ENCODE measurements around the gene CDC14A. TPM values are rescaled to one million over a fixed set of nuclear protein-coding genes. Genes with fewer than 3 reads are reported as not detected.

Gene CDC14A
- total and polyA plus RNA-seq, 2 donors (not counting 3 experiments of a cell fraction or from before 2014, with no cell fraction given) = 3.4 to 13.9 TPM

DNA sequence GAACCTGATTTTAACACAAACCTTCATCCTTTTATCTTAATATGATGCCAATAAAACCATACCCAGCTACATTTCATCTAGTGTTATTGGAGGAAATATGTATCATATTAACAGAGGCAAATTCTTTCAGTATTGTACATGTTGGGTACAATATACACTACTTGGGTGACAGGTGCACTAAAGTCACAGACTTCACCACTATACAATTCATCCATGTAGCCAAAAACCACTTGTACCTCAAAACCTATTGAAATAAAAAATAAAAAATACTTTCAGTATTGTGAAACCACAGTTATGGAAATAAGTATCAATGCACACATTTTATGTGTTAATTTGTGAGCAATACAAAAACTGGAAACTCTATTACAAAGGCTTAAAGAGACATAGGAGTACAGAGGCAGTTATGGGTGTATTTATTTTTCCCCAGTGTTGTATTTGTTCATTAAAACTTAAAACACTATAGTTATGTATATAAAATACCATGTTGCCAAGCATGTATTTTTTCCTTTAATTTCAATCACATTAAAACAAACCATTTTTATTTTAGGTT, 160.6 kb downstream of the CDC14A start:
- Histone ChIP-seq H3K9ac (replicated peaks; ENCODE audit: extremely low read depth, insufficient read depth, low read length) (no peak overlapping the region), H3K27ac (ENCODE audit: insufficient read depth, low read depth, low read length) (no peak overlapping the region), H3K79me2 (ENCODE audit: control insufficient read depth, insufficient read depth, low read length) (no peaks in the 10 kb centered on the region), H3K4me1 (ENCODE audit: control insufficient read depth, extremely low read depth, insufficient read depth, low read length) (no peaks in the 10 kb centered on the region), H3K9me3 (replicated peaks; ENCODE audit: control insufficient read depth, insufficient read depth, low read length) (no peaks in the 10 kb centered on the region), H3K4me2 (ENCODE audit: insufficient read depth, low read length) (no peak overlapping the region), H3K27me3 (ENCODE audit: control insufficient read depth in 2 of 2, insufficient read depth in 2 of 2, low read length in 2 of 2) (no peaks in the 10 kb centered on the region), H3K4me3 (replicated peaks in 1 of 3; ENCODE audit: insufficient read depth in 1 of 3, low read depth in 1 of 3, low read length in 3 of 3) (no peak overlapping the region), H2AFZ (ENCODE audit: low read depth, low read length) (no peak overlapping the region), H3K9me1 (replicated peaks; ENCODE audit: control insufficient read depth, extremely low read depth, insufficient read depth, low read length) (no peaks in the 10 kb centered on the region), H3K36me3 (ENCODE audit: control insufficient read depth in 2 of 2, extremely low read depth in 1 of 2, insufficient read depth in 2 of 2, low read length in 2 of 2) (peaks cover 0 to 3% of the 10 kb centered on the region in 2 experiments), H4K20me1 (replicated peaks; ENCODE audit: control insufficient read depth, extremely low read depth, insufficient read depth, low read length) (no peaks in the 10 kb centered on the region)
- intact Hi-C loops (cut with micrococcal nuclease) (no loop called here), dilution Hi-C loops (cut with MboI; ENCODE audit: extremely low pct_ligation_motif_present, low sequenced_read_pairs) (no loop called here)
- ChIA-PET CTCF (interaction anchor here (0.9 kb wide), 2 partner anchors 14 to 57 kb away, joined by 3 to 4 read pairs; no protein-coding TSS in a partner anchor), POLR2A (no interaction called here)
- BruUV-seq (replicated peaks) = no TSS peak
- DNase-seq (ENCODE audit: low read depth, low spot score) (no peak), FAIRE-seq (no peak)
- TF ChIP-seq GATA2 (IDR thresholded peaks at IDR 0.05; ENCODE audit: insufficient read depth, insufficient read length, low read depth, low read length) (no peak), FOS (IDR thresholded peaks at IDR 0.05; ENCODE audit: borderline replicate concordance, insufficient read depth, low read length) (no peak), EZH2 (IDR thresholded peaks at IDR 0.05; ENCODE audit: borderline replicate concordance, low read depth, low read length, severe bottlenecking) (no peak), POLR2AphosphoS5 (IDR thresholded peaks at IDR 0.05; ENCODE audit: insufficient read depth, low read depth, low read length) (no peak), POLR2A (IDR thresholded peaks at IDR 0.05; ENCODE audit: low read depth, low read length) (no peak)

DNA sequence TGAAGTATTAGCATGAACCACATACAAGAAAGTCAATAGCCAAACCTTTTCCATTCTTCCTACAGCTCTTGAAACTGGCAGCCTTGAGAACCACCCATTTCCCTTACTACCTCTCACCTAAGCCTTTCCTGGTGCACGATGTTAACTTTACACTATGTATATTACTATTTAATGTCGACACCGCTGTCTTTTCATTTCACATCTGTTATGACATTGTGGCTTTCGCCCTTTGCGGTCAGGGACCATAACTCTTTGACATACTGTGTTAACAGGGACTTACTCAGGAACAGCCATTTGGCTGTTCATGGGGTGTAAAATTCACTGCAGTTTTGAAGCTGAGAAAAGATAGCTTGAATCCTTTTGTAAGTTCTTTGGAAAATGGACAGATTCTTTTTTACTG, 164.6 kb downstream of the CDC14A start:
- CTCF ChIA-PET = interaction anchor here (1.0 to 1.5 kb wide), 2 partner anchors 12 to 15 kb away, joined by 3 to 4 read pairs; no protein-coding TSS in a partner anchor
- no TSS peak for BruUV-seq (replicated peaks)
- intact Hi-C loops (cut with micrococcal nuclease) = no loop called here

More for the DNA sequence above, 164.6 kb downstream of the CDC14A start:
- Histone ChIP-seq H3K4me1 (ENCODE audit: control insufficient read depth, extremely low read depth, insufficient read depth, low read length) (no peaks in the 10 kb centered on the region), H3K4me2 (ENCODE audit: insufficient read depth, low read length) (no peak overlapping the region), H3K9me3 (replicated peaks; ENCODE audit: control insufficient read depth, insufficient read depth, low read length) (no peaks in the 10 kb centered on the region), H3K9ac (replicated peaks; ENCODE audit: extremely low read depth, insufficient read depth, low read length) (no peak overlapping the region), H2AFZ (ENCODE audit: low read depth, low read length) (no peak overlapping the region), H3K27me3 (ENCODE audit: control insufficient read depth in 2 of 2, insufficient read depth in 2 of 2, low read length in 2 of 2) (no peaks in the 10 kb centered on the region), H3K79me2 (ENCODE audit: control insufficient read depth, insufficient read depth, low read length) (no peaks in the 10 kb centered on the region), H3K36me3 (ENCODE audit: control insufficient read depth in 2 of 2, extremely low read depth in 1 of 2, insufficient read depth in 2 of 2, low read length in 2 of 2) (peaks cover 0 to 4% of the 10 kb centered on the region in 2 experiments), H3K4me3 (replicated peaks in 1 of 3; ENCODE audit: insufficient read depth in 1 of 3, low read depth in 1 of 3, low read length in 3 of 3) (no peak overlapping the region), H3K9me1 (replicated peaks; ENCODE audit: control insufficient read depth, extremely low read depth, insufficient read depth, low read length) (no peaks in the 10 kb centered on the region), H3K27ac (ENCODE audit: insufficient read depth, low read depth, low read length) (no peak overlapping the region), H4K20me1 (replicated peaks; ENCODE audit: control insufficient read depth, extremely low read depth, insufficient read depth, low read length) (no peaks in the 10 kb centered on the region)
- dilution Hi-C loops (cut with MboI; ENCODE audit: extremely low pct_ligation_motif_present, low sequenced_read_pairs) = no loop called here
- POLR2A ChIA-PET = no interaction called here
- FAIRE-seq (no peak), DNase-seq (ENCODE audit: low read depth, low spot score) (no peak)
- TF ChIP-seq MYC (IDR thresholded peaks at IDR 0.05; ENCODE audit: low read depth, low read length) (no peak), POLR2A (IDR thresholded peaks at IDR 0.05; ENCODE audit: low read depth, low read length) (no peak), FOS (IDR thresholded peaks at IDR 0.05; ENCODE audit: borderline replicate concordance, insufficient read depth, low read length) (no peak), GATA2 (IDR thresholded peaks at IDR 0.05; ENCODE audit: insufficient read depth, insufficient read length, low read depth, low read length) (no peak), POLR2AphosphoS5 (IDR thresholded peaks at IDR 0.05; ENCODE audit: insufficient read depth, low read depth, low read length) (no peak), JUN (IDR thresholded peaks at IDR 0.05; ENCODE audit: borderline replicate concordance, insufficient read depth, insufficient read length, low read depth) (no peak), EZH2 (IDR thresholded peaks at IDR 0.05; ENCODE audit: borderline replicate concordance, low read depth, low read length, severe bottlenecking) (no peak)
- TF ChIP-seq, protein P1, sequence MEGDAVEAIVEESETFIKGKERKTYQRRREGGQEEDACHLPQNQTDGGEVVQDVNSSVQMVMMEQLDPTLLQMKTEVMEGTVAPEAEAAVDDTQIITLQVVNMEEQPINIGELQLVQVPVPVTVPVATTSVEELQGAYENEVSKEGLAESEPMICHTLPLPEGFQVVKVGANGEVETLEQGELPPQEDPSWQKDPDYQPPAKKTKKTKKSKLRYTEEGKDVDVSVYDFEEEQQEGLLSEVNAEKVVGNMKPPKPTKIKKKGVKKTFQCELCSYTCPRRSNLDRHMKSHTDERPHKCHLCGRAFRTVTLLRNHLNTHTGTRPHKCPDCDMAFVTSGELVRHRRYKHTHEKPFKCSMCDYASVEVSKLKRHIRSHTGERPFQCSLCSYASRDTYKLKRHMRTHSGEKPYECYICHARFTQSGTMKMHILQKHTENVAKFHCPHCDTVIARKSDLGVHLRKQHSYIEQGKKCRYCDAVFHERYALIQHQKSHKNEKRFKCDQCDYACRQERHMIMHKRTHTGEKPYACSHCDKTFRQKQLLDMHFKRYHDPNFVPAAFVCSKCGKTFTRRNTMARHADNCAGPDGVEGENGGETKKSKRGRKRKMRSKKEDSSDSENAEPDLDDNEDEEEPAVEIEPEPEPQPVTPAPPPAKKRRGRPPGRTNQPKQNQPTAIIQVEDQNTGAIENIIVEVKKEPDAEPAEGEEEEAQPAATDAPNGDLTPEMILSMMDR (IDR thresholded peaks at IDR 0.05; ENCODE audit: extremely low read depth in 1 of 2, insufficient read depth in 1 of 2, low read depth in 1 of 2, low read length in 2 of 2) = no peak
- TF ChIP-seq, protein P2, sequence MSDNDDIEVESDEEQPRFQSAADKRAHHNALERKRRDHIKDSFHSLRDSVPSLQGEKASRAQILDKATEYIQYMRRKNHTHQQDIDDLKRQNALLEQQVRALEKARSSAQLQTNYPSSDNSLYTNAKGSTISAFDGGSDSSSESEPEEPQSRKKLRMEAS (IDR thresholded peaks at IDR 0.05; ENCODE audit: insufficient read depth, insufficient read length) = no peak

Data from endothelial cell of umbilical vein (primary cell).